RWPE1 (cell line): Measurements from ENCODE around the gene FN3KRP.

Experiments
- CTCF ChIA-PET: fragments of 350-600 bp; sonication (Branson Sonifier 250); formaldehyde crosslinking; extraction: SDS; loops from one replicate; lab custom pipeline; 2021; lab: Yijun Ruan, JAX
- POLR2A ChIA-PET: fragments of 400-600 bp; formaldehyde crosslinking; extraction: SDS; loops from one replicate; lab custom pipeline; 2020; ENCODE audit warnings: antibody characterized with exemption; ENCODE audit not compliant: low non-redundant PET; lab: Yijun Ruan, JAX
- DNase-seq: peaks from one replicate; pipeline ENCODE4 v3.0.0; 2012; ENCODE audit warnings: low spot score
- H3K27ac ChIP-seq: fragments of 450-650 bp; 2 replicates; pipeline ENCODE4 v1.5.1; 2017
- TF ChIP-seq, protein P1 (sequence below): fragments of 450-650 bp; conservative IDR thresholded peaks from 2 replicates; pipeline ENCODE4 v1.5.1; 2017; ENCODE audit warnings: low read depth, mild to moderate bottlenecking

FN3KRP gene

DNA sequence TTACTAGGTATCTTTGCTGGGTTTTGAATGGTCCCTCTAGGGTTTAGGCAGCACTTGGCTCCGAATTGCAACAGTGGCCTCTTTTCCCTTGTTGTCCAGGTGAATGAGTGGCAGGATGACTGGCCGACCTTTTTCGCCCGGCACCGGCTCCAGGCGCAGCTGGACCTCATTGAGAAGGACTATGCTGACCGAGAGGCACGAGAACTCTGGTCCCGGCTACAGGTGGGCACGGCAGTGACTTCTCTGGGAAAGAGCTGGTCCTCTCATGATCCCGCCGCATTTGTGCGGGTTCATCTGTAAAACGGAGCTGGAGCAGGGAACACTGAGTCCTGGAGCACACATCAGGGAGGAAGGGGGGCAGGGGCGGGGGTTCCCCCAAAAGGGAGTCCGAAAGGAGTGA, 32.2 kb downstream of the FN3KRP start:
- ChIA-PET POLR2A (interaction anchor here (0.5 kb wide), 1 partner anchor 29 kb away, joined by 3 read pairs; no protein-coding TSS in a partner anchor), CTCF (interaction anchor here (0.8 kb wide), 1 partner anchor 15 kb away, joined by 3 read pairs; no protein-coding TSS in a partner anchor)
- DNase-seq, result no peak
- peak overlapping the region; percentile 18; the same call in 1 of the 2 replicates for H3K27ac ChIP-seq
- TF ChIP-seq, protein P1, sequence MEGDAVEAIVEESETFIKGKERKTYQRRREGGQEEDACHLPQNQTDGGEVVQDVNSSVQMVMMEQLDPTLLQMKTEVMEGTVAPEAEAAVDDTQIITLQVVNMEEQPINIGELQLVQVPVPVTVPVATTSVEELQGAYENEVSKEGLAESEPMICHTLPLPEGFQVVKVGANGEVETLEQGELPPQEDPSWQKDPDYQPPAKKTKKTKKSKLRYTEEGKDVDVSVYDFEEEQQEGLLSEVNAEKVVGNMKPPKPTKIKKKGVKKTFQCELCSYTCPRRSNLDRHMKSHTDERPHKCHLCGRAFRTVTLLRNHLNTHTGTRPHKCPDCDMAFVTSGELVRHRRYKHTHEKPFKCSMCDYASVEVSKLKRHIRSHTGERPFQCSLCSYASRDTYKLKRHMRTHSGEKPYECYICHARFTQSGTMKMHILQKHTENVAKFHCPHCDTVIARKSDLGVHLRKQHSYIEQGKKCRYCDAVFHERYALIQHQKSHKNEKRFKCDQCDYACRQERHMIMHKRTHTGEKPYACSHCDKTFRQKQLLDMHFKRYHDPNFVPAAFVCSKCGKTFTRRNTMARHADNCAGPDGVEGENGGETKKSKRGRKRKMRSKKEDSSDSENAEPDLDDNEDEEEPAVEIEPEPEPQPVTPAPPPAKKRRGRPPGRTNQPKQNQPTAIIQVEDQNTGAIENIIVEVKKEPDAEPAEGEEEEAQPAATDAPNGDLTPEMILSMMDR, result no peak

DNA sequence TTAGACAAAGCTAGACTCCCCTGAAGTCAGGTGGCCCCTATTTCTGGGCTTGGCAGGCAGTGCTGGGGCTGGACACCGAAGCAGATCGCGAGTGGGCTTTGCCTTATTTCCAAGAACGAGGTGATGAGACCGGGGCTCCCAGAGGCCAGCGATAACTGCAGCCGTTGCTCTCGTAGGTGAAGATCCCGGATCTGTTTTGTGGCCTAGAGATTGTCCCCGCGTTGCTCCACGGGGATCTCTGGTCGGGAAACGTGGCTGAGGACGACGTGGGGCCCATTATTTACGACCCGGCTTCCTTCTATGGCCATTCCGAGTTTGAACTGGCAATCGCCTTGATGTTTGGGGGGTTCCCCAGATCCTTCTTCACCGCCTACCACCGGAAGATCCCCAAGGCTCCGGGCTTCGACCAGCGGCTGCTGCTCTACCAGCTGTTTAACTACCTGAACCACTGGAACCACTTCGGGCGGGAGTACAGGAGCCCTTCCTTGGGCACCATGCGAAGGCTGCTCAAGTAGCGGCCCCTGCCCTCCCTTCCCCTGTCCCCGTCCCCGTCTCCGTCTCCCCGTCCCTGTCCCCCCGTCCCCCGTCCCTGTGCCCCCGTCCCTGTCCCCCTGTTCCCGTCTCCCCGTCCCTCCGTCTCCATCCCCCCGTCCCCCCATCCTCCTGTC, 33.9 kb downstream of the FN3KRP start:
- peak overlapping the region; percentile 41 for H3K27ac ChIP-seq
- DNase-seq, result no peak
- ChIA-PET CTCF (interaction anchor here (0.6 kb wide), 1 partner anchor 253 kb away, joined by 3 read pairs; no protein-coding TSS in a partner anchor), POLR2A (no interaction called here)
- TF ChIP-seq, protein P1, result no peak

DNA sequence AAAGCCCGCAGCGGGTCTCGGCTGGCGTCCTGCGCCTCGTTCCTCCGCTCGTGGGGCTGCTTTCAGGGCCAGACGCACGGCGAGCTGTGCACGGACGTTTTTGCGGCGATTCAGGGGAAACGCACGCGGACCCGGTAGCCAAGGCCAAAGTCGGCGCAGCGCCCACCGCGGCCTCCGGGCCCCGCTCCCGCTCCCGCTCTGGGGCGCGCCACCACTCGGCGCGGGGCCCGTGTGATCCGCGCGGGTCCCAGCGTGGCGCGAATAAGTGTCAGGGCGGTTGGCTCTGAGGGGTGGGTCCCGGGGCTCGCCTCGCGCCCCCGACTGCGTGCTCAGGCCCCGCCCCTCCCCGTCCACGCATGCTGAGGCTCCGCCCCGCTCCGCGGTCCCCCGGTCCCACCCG, 34.7 kb downstream of the FN3KRP start:
- TF ChIP-seq, protein P1, result no peak
- POLR2A ChIA-PET, result no interaction called here
- peak; percentile 21 for DNase-seq
- H3K27ac ChIP-seq, result peak overlapping the region; percentile 93
- CTCF ChIA-PET, result no interaction called here

DNA sequence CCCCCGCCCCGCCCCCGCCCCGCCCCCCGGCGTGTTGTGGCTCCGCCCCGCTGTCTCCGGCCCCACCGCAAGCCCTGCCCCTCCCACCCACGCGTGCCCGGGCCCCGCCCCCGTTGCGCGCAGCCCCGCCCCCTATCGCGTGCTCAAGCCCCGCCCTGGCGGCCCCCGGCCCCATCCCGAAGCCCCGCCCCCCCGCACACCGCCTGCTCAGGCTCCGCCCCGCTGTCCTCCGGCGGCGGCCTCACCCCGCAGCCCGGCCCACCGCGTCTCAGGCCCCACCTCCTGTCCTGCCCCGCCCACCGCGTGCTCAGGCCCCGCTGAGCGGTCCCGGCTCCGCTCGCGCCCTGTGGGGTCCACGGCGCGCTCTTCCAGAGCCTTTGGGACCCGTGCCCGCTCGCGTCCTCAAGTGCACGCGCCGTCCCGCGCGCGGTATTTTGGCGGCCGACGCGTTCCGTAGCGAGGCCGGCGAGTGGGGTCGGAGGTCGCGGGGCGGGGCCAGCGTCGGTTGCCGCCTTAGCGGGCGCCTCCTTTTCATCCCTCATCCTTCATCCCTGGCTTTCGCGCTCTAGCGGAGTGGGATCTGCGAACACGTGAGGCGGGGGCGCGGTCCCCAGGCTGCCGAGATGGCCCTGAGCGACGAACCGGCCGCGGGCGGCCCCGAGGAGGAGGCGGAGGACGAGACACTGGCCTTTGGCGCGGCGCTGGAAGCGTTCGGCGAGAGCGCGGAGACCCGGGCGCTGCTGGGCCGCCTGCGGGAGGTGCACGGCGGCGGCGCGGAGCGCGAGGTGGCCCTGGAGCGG, 35.3 kb downstream of the FN3KRP start, which contains the start of gene TBCD:
Gene TBCD, plus strand, starts transcription at position 495 of the 800 bp plus-strand sequence. Its CDS starts 129 bp downstream, at position 624.
- CTCF ChIA-PET, result no interaction called here
- peak within 1 kb of the TSS; percentile 93 for H3K27ac ChIP-seq
- TF ChIP-seq, protein P1, result no peak
- POLR2A ChIA-PET, result no interaction called here
- DNase-seq, result peak; percentile 97

- TF ChIP-seq, protein P1, result no peak
- ChIA-PET CTCF (interaction anchor here (0.6 kb wide), 1 partner anchor 44 kb away, joined by 3 read pairs; no protein-coding TSS in a partner anchor), POLR2A (no interaction called here)
- peak overlapping the region; percentile 93 for H3K27ac ChIP-seq
- peak; percentile 17 for DNase-seq
Measured at GRCh38 chr17:82752371-82753200, 36.1 kb downstream of the FN3KRP start.

GRCh38 chr17:82753201-82753464, 36.6 kb downstream of the FN3KRP start:
- H3K27ac ChIP-seq, result peak overlapping the region; percentile 93
- TF ChIP-seq, protein P1, result no peak
- CTCF ChIA-PET, result interaction anchor here (0.6 kb wide), 1 partner anchor 45 kb away, joined by 3 read pairs; no protein-coding TSS in a partner anchor
- no peak for DNase-seq
- POLR2A ChIA-PET, result no interaction called here
